HEK293 (cell line): ENCODE measurements around the gene PFAS.

Experiments
- EGR2 ChIP-seq: fragments of 450-650 bp; formaldehyde crosslinking; IDR thresholded peaks from 2 replicates; pipeline ENCODE4 v1.5.1; 2016; ENCODE audit warnings: low read depth, missing biosample characterization, missing genetic modification characterization
- KLF10 ChIP-seq: fragments of 450-650 bp; IDR thresholded peaks from 2 replicates; pipeline ENCODE4 v1.5.1; 2018; ENCODE audit warnings: missing biosample characterization, mild to moderate bottlenecking, missing genetic modification characterization
- OSR2 ChIP-seq: fragments of 450-650 bp; formaldehyde crosslinking; IDR thresholded peaks from 2 replicates; pipeline ENCODE4 v1.5.1; 2016; ENCODE audit warnings: missing biosample characterization, missing genetic modification characterization
- PATZ1 ChIP-seq: fragments of 450-650 bp; formaldehyde crosslinking; IDR thresholded peaks from 2 replicates; pipeline ENCODE4 v1.5.1; 2016; ENCODE audit warnings: missing biosample characterization, missing genetic modification characterization
- PRDM1 ChIP-seq: fragments of 450-650 bp; formaldehyde crosslinking; IDR thresholded peaks from 2 replicates; pipeline ENCODE4; 2016; ENCODE audit warnings: missing biosample characterization, missing genetic modification characterization
- YY1 ChIP-seq: fragments of 450-650 bp; formaldehyde crosslinking; IDR thresholded peaks from 2 replicates; pipeline ENCODE4 v1.5.1; 2018; ENCODE audit warnings: missing biosample characterization, missing genetic modification characterization
- ZBTB17 ChIP-seq: fragments of 450-650 bp; formaldehyde crosslinking; IDR thresholded peaks from 2 replicates; pipeline ENCODE4 v1.5.1; 2016; ENCODE audit warnings: missing biosample characterization, missing genetic modification characterization
- ZBTB20 ChIP-seq: fragments of 450-650 bp; formaldehyde crosslinking; IDR thresholded peaks from 2 replicates; pipeline ENCODE4 v1.5.1; 2016; ENCODE audit warnings: missing biosample characterization, missing genetic modification characterization
- ZBTB21 ChIP-seq: fragments of 450-650 bp; formaldehyde crosslinking; IDR thresholded peaks from 2 replicates; pipeline ENCODE4 v1.5.1; 2017; ENCODE audit warnings: missing biosample characterization, missing genetic modification characterization
- ZNF112 ChIP-seq: fragments of 450-650 bp; formaldehyde crosslinking; IDR thresholded peaks from 2 replicates; pipeline ENCODE4 v1.5.0; 2017; ENCODE audit warnings: missing biosample characterization, missing genetic modification characterization
- ZNF121 ChIP-seq: fragments of 450-650 bp; formaldehyde crosslinking; IDR thresholded peaks from 2 replicates; pipeline ENCODE4 v1.5.1; 2016; ENCODE audit warnings: missing biosample characterization, missing genetic modification characterization
- ZNF184 ChIP-seq: fragments of 450-650 bp; IDR thresholded peaks from 2 replicates; pipeline ENCODE4 v1.5.1; 2018; ENCODE audit warnings: missing biosample characterization, mild to moderate bottlenecking, missing genetic modification characterization
- ZNF248 ChIP-seq: fragments of 450-650 bp; formaldehyde crosslinking; IDR thresholded peaks from 2 replicates; pipeline ENCODE4 v1.5.1; 2017; ENCODE audit warnings: missing biosample characterization, missing genetic modification characterization
- ZNF366 ChIP-seq: fragments of 450-650 bp; formaldehyde crosslinking; conservative IDR thresholded peaks from 2 replicates; pipeline ENCODE4 v1.5.1; 2016; ENCODE audit warnings: missing biosample characterization, missing genetic modification characterization
- ZNF398 ChIP-seq: fragments of 450-650 bp; formaldehyde crosslinking; IDR thresholded peaks from 2 replicates; pipeline ENCODE4 v1.5.1; 2017; ENCODE audit warnings: missing biosample characterization, missing genetic modification characterization
- ZNF76 ChIP-seq: fragments of 450-650 bp; formaldehyde crosslinking; IDR thresholded peaks from 2 replicates; pipeline ENCODE4; 2016; ENCODE audit warnings: low read depth, missing biosample characterization, missing genetic modification characterization, borderline replicate concordance
- ZNF785 ChIP-seq: fragments of 450-650 bp; formaldehyde crosslinking; IDR thresholded peaks from 2 replicates; pipeline ENCODE4 v1.5.1; 2016; ENCODE audit warnings: missing biosample characterization, missing genetic modification characterization
- TF ChIP-seq, protein P1 (sequence below): fragments of 450-650 bp; formaldehyde crosslinking; IDR thresholded peaks from 2 replicates; pipeline ENCODE4 v1.5.1; 2016; ENCODE audit warnings: missing biosample characterization, missing genetic modification characterization
- TF ChIP-seq, protein P2 (sequence below): fragments of 450-650 bp; formaldehyde crosslinking; IDR thresholded peaks from 2 replicates; pipeline ENCODE4 v1.5.1; 2016; ENCODE audit warnings: missing biosample characterization, missing genetic modification characterization

Gene PFAS

GRCh38 chr17:8210761-8211458 lies 38.2 kb upstream of the PFAS start (continued):
- TF ChIP-seq ZNF398 (tag by site-specific recombination) (peak; percentile 12; the same call in 1 of the 2 replicates), YY1 (tag by site-specific recombination) (no peak), ZNF248 (tag by site-specific recombination) (no peak), PATZ1 (tag by site-specific recombination) (0 out of 2 replicates have a peak, but pooled peaks have one; percentile 44), PRDM1 (tag by site-specific recombination) (peak; percentile 99), KLF10 (tag by site-specific recombination) (0 out of 2 replicates have a peak, but pooled peaks have one; percentile 9), ZNF366 (tag by site-specific recombination) (peak; percentile 84), ZBTB21 (0 out of 2 replicates have a peak, but pooled peaks have one; percentile 28), ZNF184 (tag by site-specific recombination) (0 out of 2 replicates have a peak, but pooled peaks have one; percentile 43), OSR2 (tag by site-specific recombination) (0 out of 2 replicates have a peak, but pooled peaks have one; percentile 9), ZNF785 (tag by site-specific recombination) (no peak), ZBTB17 (tag by site-specific recombination) (peak; percentile 65; the same call in 1 of the 2 replicates), ZBTB20 (tag by site-specific recombination) (peak; percentile 82), ZNF76 (tag by site-specific recombination) (no peak), ZNF112 (tag by site-specific recombination) (no peak), EGR2 (tag by site-specific recombination) (no peak), ZNF121 (tag by site-specific recombination) (0 out of 2 replicates have a peak, but pooled peaks have one; percentile 16)
- TF ChIP-seq, protein P1, sequence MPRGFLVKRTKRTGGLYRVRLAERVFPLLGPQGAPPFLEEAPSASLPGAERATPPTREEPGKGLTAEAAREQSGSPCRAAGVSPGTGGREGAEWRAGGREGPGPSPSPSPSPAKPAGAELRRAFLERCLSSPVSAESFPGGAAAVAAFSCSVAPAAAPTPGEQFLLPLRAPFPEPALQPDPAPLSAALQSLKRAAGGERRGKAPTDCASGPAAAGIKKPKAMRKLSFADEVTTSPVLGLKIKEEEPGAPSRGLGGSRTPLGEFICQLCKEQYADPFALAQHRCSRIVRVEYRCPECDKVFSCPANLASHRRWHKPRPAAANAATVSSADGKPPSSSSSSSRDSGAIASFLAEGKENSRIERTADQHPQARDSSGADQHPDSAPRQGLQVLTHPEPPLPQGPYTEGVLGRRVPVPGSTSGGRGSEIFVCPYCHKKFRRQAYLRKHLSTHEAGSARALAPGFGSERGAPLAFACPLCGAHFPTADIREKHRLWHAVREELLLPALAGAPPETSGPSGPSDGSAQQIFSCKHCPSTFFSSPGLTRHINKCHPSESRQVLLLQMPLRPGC, result peak; percentile 78
- TF ChIP-seq, protein P2, sequence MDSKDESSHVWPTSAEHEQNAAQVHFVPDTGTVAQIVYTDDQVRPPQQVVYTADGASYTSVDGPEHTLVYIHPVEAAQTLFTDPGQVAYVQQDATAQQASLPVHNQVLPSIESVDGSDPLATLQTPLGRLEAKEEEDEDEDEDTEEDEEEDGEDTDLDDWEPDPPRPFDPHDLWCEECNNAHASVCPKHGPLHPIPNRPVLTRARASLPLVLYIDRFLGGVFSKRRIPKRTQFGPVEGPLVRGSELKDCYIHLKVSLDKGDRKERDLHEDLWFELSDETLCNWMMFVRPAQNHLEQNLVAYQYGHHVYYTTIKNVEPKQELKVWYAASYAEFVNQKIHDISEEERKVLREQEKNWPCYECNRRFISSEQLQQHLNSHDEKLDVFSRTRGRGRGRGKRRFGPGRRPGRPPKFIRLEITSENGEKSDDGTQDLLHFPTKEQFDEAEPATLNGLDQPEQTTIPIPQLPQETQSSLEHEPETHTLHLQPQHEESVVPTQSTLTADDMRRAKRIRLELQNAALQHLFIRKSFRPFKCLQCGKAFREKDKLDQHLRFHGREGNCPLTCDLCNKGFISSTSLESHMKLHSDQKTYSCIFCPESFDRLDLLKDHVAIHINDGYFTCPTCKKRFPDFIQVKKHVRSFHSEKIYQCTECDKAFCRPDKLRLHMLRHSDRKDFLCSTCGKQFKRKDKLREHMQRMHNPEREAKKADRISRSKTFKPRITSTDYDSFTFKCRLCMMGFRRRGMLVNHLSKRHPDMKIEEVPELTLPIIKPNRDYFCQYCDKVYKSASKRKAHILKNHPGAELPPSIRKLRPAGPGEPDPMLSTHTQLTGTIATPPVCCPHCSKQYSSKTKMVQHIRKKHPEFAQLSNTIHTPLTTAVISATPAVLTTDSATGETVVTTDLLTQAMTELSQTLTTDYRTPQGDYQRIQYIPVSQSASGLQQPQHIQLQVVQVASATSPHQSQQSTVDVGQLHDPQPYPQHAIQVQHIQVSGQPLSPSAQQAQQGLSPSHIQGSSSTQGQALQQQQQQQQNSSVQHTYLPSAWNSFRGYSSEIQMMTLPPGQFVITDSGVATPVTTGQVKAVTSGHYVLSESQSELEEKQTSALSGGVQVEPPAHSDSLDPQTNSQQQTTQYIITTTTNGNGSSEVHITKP (tag by site-specific recombination), result peak; percentile 92
